Mesenchymal stem cell (in vitro differentiated cells and primary cell): ENCODE results near the gene GNPNAT1. TPM values are rescaled to one million over a fixed set of nuclear protein-coding genes. Genes with fewer than 3 reads are reported as not detected.

ENCODE experiments used
- DNase-seq: peaks from one replicate; pipeline ENCODE4 v3.0.0-alpha.2; 2013
- H2AFZ ChIP-seq: one replicate; pipeline ENCODE4 v1.6.1; 2013; ENCODE audit warnings: low read depth, mild to moderate bottlenecking, control low read depth, inconsistent platforms, low read length, moderate library complexity
- H2AK5ac ChIP-seq: 2 replicates; pipeline ENCODE4 v1.6.1; 2013; ENCODE audit warnings: low read length, moderate library complexity, mild to moderate bottlenecking, inconsistent platforms; ENCODE audit not compliant: severe bottlenecking
- H2BK120ac ChIP-seq: one replicate; pipeline ENCODE4 v1.6.1; 2013; ENCODE audit warnings: low read depth, mild to moderate bottlenecking, inconsistent platforms, low read length, moderate library complexity
- H2BK12ac ChIP-seq, 2 experiments: one replicate each; pipeline ENCODE4 v1.6.1; 2013; ENCODE audit warnings: inconsistent platforms in 2 of 2, low read length in 2 of 2, mild to moderate bottlenecking in 2 of 2, moderate library complexity in 2 of 2, control low read depth in 1 of 2
- H2BK15ac ChIP-seq: one replicate; pipeline ENCODE4 v1.6.1; 2013; ENCODE audit warnings: mild to moderate bottlenecking, low read depth, inconsistent platforms; ENCODE audit not compliant: poor library complexity, severe bottlenecking
- H2BK5ac ChIP-seq: 2 replicates; pipeline ENCODE4 v1.6.1; 2013; ENCODE audit warnings: low read depth, mild to moderate bottlenecking, low read length, control low read depth, inconsistent platforms; ENCODE audit not compliant: poor library complexity, severe bottlenecking
- H3K14ac ChIP-seq, 2 experiments: one replicate each; pipeline ENCODE4 v1.6.1; 2013; ENCODE audit warnings: inconsistent platforms in 2 of 2, low read length in 2 of 2, control low read depth in 1 of 2, mild to moderate bottlenecking in 1 of 2, moderate library complexity in 1 of 2
- H3K18ac ChIP-seq, 2 experiments: one replicate each; pipeline ENCODE4 v1.6.1; 2013; ENCODE audit warnings: inconsistent platforms in 2 of 2, low read length in 2 of 2, control low read depth in 1 of 2, low read depth in 1 of 2, mild to moderate bottlenecking in 1 of 2
- H3K23ac ChIP-seq, 2 experiments: one replicate each; pipeline ENCODE4 v1.6.1; 2013; ENCODE audit warnings: inconsistent platforms in 2 of 2, low read length in 2 of 2, mild to moderate bottlenecking in 2 of 2, moderate library complexity in 2 of 2, control low read depth in 1 of 2
- H3K27ac ChIP-seq: 2 replicates; pipeline ENCODE4 v1.5.1; 2013; ENCODE audit warnings: mild to moderate bottlenecking, moderate library complexity, low read length, control low read depth, inconsistent platforms; ENCODE audit not compliant: poor library complexity, severe bottlenecking
- H3K27me3 ChIP-seq, 2 experiments: 2 replicates each; pipeline versions ENCODE4 v1.6.1 to v1.7.0; 2013; ENCODE audit warnings: low read length in 2 of 2, mild to moderate bottlenecking in 2 of 2, moderate library complexity in 2 of 2, control low read depth in 1 of 2, inconsistent platforms in 1 of 2; ENCODE audit not compliant: control insufficient read depth in 1 of 2, insufficient read depth in 1 of 2
- H3K36me3 ChIP-seq, 2 experiments: 2 replicates each; pipeline versions ENCODE4 v1.6.1 to v1.7.0; 2013; ENCODE audit warnings: low read length in 2 of 2, control low read depth in 1 of 2, inconsistent platforms in 1 of 2, low read depth in 1 of 2, mild to moderate bottlenecking in 1 of 2; ENCODE audit not compliant: insufficient read depth in 2 of 2, control insufficient read depth in 1 of 2
- H3K4ac ChIP-seq, 2 experiments: one replicate each; pipeline ENCODE4 v1.6.1; 2013; ENCODE audit warnings: inconsistent platforms in 2 of 2, low read length in 2 of 2, mild to moderate bottlenecking in 2 of 2, moderate library complexity in 2 of 2, control low read depth in 1 of 2, low read depth in 1 of 2
- H3K4me1 ChIP-seq: 2 replicates; pipeline ENCODE4 v1.6.1; 2013; ENCODE audit warnings: low read depth, low read length, control low read depth; ENCODE audit not compliant: control insufficient read depth, insufficient read depth
- H3K4me2 ChIP-seq: 2 replicates; pipeline ENCODE4 v1.6.1; 2013; ENCODE audit warnings: low read length, mild to moderate bottlenecking, inconsistent platforms; ENCODE audit not compliant: poor library complexity, severe bottlenecking
- H3K4me3 ChIP-seq, 2 experiments: 2 replicates each; pipeline versions ENCODE4 v1.5.1 to v1.7.0; 2013; ENCODE audit warnings: low read length in 2 of 2, mild to moderate bottlenecking in 2 of 2, control low read depth in 1 of 2, low read depth in 1 of 2; ENCODE audit not compliant: insufficient read depth in 1 of 2
- H3K79me1 ChIP-seq: replicated peaks from 2 replicates; pipeline ENCODE4 v1.6.1; 2013; ENCODE audit warnings: mild to moderate bottlenecking, control low read depth, low read length, inconsistent platforms; ENCODE audit not compliant: poor library complexity, severe bottlenecking
- H3K9ac ChIP-seq: 2 replicates; pipeline ENCODE4 v1.7.0; 2013; ENCODE audit warnings: mild to moderate bottlenecking, low read length, moderate library complexity
- H3K9me3 ChIP-seq: 2 replicates; pipeline ENCODE4 v1.7.0; 2013; ENCODE audit warnings: mild to moderate bottlenecking, low read length; ENCODE audit not compliant: control insufficient read depth
- H4K8ac ChIP-seq: one replicate; pipeline ENCODE4 v1.6.1; 2013; ENCODE audit warnings: inconsistent platforms, mild to moderate bottlenecking, low read length, moderate library complexity
- H4K91ac ChIP-seq: one replicate; pipeline ENCODE4 v1.6.1; 2013; ENCODE audit warnings: mild to moderate bottlenecking, low read length, inconsistent platforms
- WGBS: methylation state at CpG from one replicate; pipeline ENCODE4 v1.1.7; 2013; ENCODE audit warnings: mixed read lengths; 5-methylcytosine and 5-hydroxymethylcytosine counted together
- polyA plus RNA-seq, 2 experiments: library from polyadenylated mRNA; stranded (reverse); fragments of 200-250 nt; gene quantifications; one replicate each; pipeline ENCODE4 v1.2.3, GENCODE V29; 2013

The GNPNAT1 gene
- polyA plus RNA-seq (2013, experiment 1 of 2): 24.7 TPM
- 30.8 TPM for polyA plus RNA-seq (2013, experiment 2 of 2)

DNA sequence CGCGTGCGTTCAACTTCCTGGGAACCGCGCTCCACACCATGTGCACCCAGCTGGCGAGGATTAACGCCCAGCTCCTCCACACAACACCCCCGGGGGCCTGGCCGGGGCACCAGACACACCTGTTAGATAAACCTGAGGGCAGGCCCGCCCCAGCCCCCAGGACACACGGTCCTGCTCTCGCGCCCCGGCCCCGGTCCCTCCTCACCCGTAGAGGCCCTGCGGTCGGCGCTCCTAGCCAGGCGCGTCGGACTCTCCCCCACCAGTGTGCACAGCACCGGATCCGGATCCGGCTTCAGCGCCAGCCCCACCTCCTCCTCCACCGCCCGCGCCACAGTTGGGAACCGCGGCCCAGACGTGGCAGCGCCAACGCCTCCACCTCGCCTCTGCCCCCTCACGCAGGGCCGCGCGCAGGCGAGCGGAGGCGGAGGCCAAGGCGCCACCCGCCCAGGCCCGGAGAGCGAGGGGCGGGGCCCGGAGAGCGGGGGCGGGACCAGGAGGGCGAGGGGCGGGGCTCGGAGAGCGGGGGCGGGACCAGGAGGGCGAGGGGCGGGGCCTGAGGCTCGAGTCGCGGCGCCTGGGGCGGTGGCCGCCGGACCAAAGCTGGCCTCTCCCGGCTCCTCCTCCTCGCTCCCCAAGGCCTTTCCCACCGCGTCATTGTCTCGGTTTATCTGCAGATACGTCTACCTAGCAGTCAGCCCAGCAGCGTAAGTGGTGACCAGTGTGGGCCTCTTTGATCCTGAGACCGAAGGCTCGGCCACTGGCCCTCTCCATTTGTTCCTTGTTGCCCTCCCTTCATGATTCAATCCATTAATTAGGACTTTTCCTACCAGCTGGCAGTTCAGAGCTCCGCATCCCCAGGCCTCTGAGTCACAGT is at the start of gene GNPNAT1:
GNPNAT1 (minus strand) TSS at position 385 of the 874 bp plus-strand sequence. CDS start 6,957 bp downstream, outside the sequence.
- Histone ChIP-seq H2BK15ac (peak within 1 kb of the TSS; percentile 73), H4K8ac (peak within 1 kb of the TSS; percentile 86), H2AK5ac (peak within 1 kb of the TSS; percentile 23), H3K4ac (peak within 1 kb of the TSS; percentile 73 to 86), H3K36me3 (no peaks in the 10 kb centered on the region), H3K14ac (peak within 1 kb of the TSS in 1 of 2 experiments; percentile 82), H4K91ac (peak within 1 kb of the TSS; percentile 66), H3K4me3 (peak within 1 kb of the TSS; percentile 69 to 96), H3K18ac (peak within 1 kb of the TSS; percentile 82 to 88), H3K27me3 (no peaks in the 10 kb centered on the region), H3K9ac (peak within 1 kb of the TSS; percentile 95), H2BK12ac (peak within 1 kb of the TSS in 1 of 2 experiments; percentile 21), H2BK120ac (peak within 1 kb of the TSS; percentile 64), H2BK5ac (peak within 1 kb of the TSS; percentile 39), H3K27ac (peak within 1 kb of the TSS; percentile 81), H3K23ac (peak within 1 kb of the TSS in 1 of 2 experiments; percentile 73), H3K4me2 (peak within 1 kb of the TSS; percentile 83), H3K4me1 (peaks cover 4% of the 10 kb centered on the region), H3K9me3 (no peaks in the 10 kb centered on the region), H3K79me1 (peaks cover 2% of the 10 kb centered on the region), H2AFZ (peak within 1 kb of the TSS; percentile 90)
- under 1% methylated on average over 54 of the region's 74 CpGs for WGBS
- DNase-seq: peak; percentile 96

GRCh38 chr14:52840877-52841276 is 49.5 kb upstream of the GNPNAT1 start:
- 43% methylated on average over 3 of the region's 3 CpGs for WGBS

DNA sequence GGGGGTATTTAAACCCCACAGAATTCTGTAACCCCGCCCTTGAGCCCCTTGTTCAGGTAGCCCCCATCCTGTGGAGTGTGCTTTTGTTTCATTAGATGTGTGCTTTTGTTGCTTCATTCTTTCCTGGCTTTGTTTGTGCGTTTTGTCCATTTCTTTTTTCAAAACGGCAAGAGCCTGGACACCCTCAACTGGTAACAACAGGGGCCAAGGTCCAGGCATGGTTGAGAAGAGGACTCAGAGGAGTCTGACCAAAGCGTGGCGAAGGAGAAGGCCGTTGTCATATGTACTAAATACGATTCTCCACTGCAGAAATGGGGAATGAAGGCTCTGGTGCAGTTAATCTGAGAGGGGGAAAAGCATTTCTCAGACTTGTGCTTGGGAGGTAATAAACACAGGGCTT is 46.0 kb upstream of the GNPNAT1 start:
- H2BK12ac ChIP-seq: peak overlapping the region in 1 of 2 experiments; percentile 77
- no peaks in the 10 kb centered on the region for H3K27me3 ChIP-seq
- no peak overlapping the region for H3K4ac ChIP-seq
- 96% methylated on average over 7 of the region's 7 CpGs for WGBS
- H2AFZ ChIP-seq: no peak overlapping the region
- no peak overlapping the region for H3K23ac ChIP-seq
- no peak overlapping the region for H3K27ac ChIP-seq
- no peak overlapping the region for H3K4me2 ChIP-seq
- H3K79me1 ChIP-seq: no peaks in the 10 kb centered on the region
- no peak overlapping the region for H3K4me3 ChIP-seq
- H3K4me1 ChIP-seq: peaks cover 8% of the 10 kb centered on the region
- H2BK120ac ChIP-seq: no peak overlapping the region
- no peak overlapping the region for H3K9ac ChIP-seq
- H4K91ac ChIP-seq: no peak overlapping the region
- no peak overlapping the region for H3K14ac ChIP-seq
- DNase-seq: no peak
- no peaks in the 10 kb centered on the region for H3K9me3 ChIP-seq
- no peak overlapping the region for H2BK15ac ChIP-seq
- no peak overlapping the region for H4K8ac ChIP-seq
- H2AK5ac ChIP-seq: no peak overlapping the region
- no peak overlapping the region for H3K18ac ChIP-seq
- no peaks in the 10 kb centered on the region for H3K36me3 ChIP-seq
- no peak overlapping the region for H2BK5ac ChIP-seq

More at GRCh38 chr14:52840877-52841276, 49.5 kb upstream of the GNPNAT1 start:
- Histone ChIP-seq H3K9me3 (no peaks in the 10 kb centered on the region), H3K27ac (no peak overlapping the region), H3K36me3 (no peaks in the 10 kb centered on the region), H3K4me1 (peaks cover 4% of the 10 kb centered on the region), H3K27me3 (no peaks in the 10 kb centered on the region), H3K14ac (no peak overlapping the region), H3K4me2 (no peak overlapping the region), H4K91ac (no peak overlapping the region), H2AFZ (no peak overlapping the region), H2BK120ac (no peak overlapping the region), H3K4me3 (no peak overlapping the region), H2AK5ac (no peak overlapping the region), H3K4ac (no peak overlapping the region), H3K79me1 (no peaks in the 10 kb centered on the region), H3K23ac (no peak overlapping the region), H2BK15ac (no peak overlapping the region), H2BK12ac (peak overlapping the region; percentile 49 to 63), H3K18ac (peak overlapping the region in 1 of 2 experiments; percentile 82), H4K8ac (no peak overlapping the region), H2BK5ac (no peak overlapping the region), H3K9ac (peak overlapping the region; percentile 51)
- peak; percentile 71 for DNase-seq

DNA sequence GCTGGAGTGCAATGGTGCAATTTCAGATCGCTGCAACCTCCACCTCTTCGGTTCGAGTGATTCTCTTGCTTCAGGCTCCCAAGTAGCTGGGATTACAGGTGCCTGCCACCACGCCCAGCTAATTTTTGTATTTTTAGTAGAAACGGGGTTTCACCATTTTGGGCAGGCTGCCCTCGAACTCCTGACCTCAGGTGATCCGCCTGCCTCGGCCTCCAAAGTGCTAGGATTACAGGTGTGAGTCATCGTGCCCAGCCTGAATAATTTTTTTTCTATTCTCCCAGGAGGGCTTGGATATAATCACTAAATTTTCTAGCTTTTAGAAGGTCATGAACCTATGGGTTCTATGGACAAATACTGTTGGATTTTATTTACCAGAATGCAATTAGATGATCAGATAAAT is 44.7 kb upstream of the GNPNAT1 start:
- Histone ChIP-seq H3K79me1 (no peaks in the 10 kb centered on the region), H2BK120ac (no peak overlapping the region), H3K14ac (no peak overlapping the region), H2AFZ (no peak overlapping the region), H3K23ac (no peak overlapping the region), H3K4me2 (no peak overlapping the region), H3K9me3 (no peaks in the 10 kb centered on the region), H2BK12ac (no peak overlapping the region), H3K4me3 (no peak overlapping the region), H3K27ac (no peak overlapping the region), H3K4me1 (peaks cover 7% of the 10 kb centered on the region), H4K91ac (no peak overlapping the region), H3K36me3 (no peaks in the 10 kb centered on the region), H3K9ac (no peak overlapping the region), H3K18ac (no peak overlapping the region), H2BK5ac (no peak overlapping the region), H2BK15ac (no peak overlapping the region), H2AK5ac (no peak overlapping the region), H3K27me3 (no peaks in the 10 kb centered on the region), H4K8ac (no peak overlapping the region), H3K4ac (no peak overlapping the region)
- WGBS: 83% methylated on average over 8 of the region's 9 CpGs
- DNase-seq: no peak
